Coronary artery (tissue), 2 donors: ENCODE data around the gene ABT1.

Experiments used
- DNase-seq: peaks from one replicate; pipeline ENCODE4 v3.0.0-alpha.2; 2017; ENCODE audit warnings: low spot score
- H3K27ac ChIP-seq, 2 donors: fragments of 200-600 bp; sonication (generic); one replicate each; pipeline ENCODE4 v1.5.1; 2016 to 2019
- H3K4me3 ChIP-seq: fragments of 200-600 bp; sonication (generic); 2 replicates; pipeline ENCODE4 v1.5.1; 2016; ENCODE audit warnings: mild to moderate bottlenecking, moderate library complexity
- TF ChIP-seq, protein P1 (sequence below): fragments of 200-600 bp; sonication (generic); IDR thresholded peaks from one replicate; pipeline ENCODE4 v1.5.1; 2019; ENCODE audit warnings: antibody characterized with exemption

Gene ABT1

DNA sequence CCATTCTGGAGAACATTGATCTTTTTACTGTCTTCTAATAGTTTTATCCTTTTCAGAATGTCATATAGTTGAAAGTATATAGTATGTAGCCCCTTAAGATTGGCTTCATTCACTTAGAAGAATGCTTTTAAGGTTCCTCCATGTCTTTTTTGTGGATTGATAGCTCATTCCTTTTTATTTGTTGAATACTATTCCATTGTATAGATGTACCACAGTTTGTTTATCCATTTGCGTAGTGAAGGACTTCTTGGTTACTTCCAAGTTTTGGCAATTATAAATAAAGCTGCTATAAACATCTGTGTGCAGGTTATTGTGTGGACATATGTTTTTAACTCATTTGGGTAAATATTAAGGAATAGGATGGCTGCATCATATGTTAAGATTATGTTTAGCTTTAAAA, 27.8 kb downstream of the ABT1 start:
- Histone ChIP-seq H3K4me3 (no peak overlapping the region), H3K27ac (no peak overlapping the region)
- TF ChIP-seq, protein P1, sequence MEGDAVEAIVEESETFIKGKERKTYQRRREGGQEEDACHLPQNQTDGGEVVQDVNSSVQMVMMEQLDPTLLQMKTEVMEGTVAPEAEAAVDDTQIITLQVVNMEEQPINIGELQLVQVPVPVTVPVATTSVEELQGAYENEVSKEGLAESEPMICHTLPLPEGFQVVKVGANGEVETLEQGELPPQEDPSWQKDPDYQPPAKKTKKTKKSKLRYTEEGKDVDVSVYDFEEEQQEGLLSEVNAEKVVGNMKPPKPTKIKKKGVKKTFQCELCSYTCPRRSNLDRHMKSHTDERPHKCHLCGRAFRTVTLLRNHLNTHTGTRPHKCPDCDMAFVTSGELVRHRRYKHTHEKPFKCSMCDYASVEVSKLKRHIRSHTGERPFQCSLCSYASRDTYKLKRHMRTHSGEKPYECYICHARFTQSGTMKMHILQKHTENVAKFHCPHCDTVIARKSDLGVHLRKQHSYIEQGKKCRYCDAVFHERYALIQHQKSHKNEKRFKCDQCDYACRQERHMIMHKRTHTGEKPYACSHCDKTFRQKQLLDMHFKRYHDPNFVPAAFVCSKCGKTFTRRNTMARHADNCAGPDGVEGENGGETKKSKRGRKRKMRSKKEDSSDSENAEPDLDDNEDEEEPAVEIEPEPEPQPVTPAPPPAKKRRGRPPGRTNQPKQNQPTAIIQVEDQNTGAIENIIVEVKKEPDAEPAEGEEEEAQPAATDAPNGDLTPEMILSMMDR: no peak
- no peak for DNase-seq

DNA sequence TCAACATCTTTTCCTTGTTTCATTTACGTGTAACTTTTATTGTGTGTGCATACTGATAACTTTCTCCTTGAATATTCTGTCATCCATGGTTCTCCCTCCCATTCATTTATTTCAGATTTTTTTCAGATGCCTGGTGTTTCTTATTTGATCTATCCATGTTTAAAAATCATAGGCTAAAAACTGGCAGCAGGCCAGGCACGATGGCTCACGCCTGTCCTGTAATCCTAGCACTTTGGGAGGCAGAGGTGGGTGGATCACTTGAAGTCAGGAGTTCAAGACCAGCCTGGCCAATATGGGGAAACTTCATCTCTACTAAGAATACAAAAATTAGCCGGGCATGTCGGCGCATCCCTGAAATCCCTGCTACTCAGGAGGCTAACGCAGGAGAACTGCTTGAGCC, 31.1 kb downstream of the ABT1 start:
- DNase-seq: no peak
- TF ChIP-seq, protein P1: no peak
- Histone ChIP-seq H3K4me3 (no peak overlapping the region), H3K27ac (no peak overlapping the region)

GRCh38 chr6:26629359-26629758, 32.6 kb downstream of the ABT1 start:
- Histone ChIP-seq H3K27ac (no peak overlapping the region), H3K4me3 (no peak overlapping the region)
- TF ChIP-seq, protein P1: no peak
- DNase-seq: no peak

DNA sequence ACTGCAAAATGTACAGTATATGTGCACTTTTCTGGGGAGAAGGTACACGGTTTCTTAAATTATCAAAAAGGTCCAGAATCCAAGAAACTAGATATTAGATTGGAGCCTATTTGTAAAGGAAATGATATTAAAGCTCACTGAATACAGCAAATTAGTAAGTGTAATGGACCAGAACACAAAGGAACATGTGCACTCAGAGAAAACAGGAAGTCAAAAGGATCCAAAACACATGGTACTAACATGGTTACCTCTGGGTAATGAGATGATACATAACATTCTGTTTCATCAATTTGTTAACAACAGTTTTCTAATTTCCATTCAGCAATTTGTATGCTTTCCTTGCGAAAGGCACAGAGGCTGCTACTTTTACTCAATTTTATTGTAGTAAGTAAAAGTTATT, 44.1 kb downstream of the ABT1 start:
- no peak for DNase-seq
- no peak overlapping the region for H3K4me3 ChIP-seq

DNA sequence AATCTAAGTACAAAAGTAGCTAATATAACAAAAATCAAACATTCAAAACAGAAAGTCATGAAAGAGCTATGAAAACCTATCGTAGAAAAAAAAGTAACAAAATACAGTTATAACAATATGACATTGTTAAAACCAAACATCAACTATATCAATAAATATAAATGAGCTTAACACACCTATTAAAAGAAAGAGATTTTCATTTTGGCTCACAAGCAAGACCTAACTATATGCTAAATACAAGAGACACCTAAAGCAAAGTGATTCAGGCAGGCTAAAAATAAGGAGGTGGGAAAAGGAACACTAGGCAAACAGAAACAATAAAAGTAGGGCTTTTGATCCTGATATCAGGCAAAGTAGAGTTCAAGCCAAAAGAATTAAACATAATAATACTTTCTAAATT, 49.3 kb downstream of the ABT1 start:
- DNase-seq: no peak

More for the DNA sequence above, 44.1 kb downstream of the ABT1 start:
- H3K27ac ChIP-seq: no peak overlapping the region
- TF ChIP-seq, protein P1: no peak

More for the DNA sequence above, 49.3 kb downstream of the ABT1 start:
- Histone ChIP-seq H3K4me3 (no peak overlapping the region), H3K27ac (no peak overlapping the region)
- TF ChIP-seq, protein P1: no peak
